Stimulated activated naive CD4-positive, alpha-beta T cell (primary cell): ENCODE data around the gene ENO1.
"Not testable (repeated sequence)": the region's sequence is repeated elsewhere in the genome, so short reads cannot be mapped to it uniquely, and the experiment has no call there.

Experiments
- DNase-seq, 6 experiments: peaks; one replicate each; lab custom pipeline; 2025; lab: John Stamatoyannopoulos, UW

The ENO1 gene

DNA sequence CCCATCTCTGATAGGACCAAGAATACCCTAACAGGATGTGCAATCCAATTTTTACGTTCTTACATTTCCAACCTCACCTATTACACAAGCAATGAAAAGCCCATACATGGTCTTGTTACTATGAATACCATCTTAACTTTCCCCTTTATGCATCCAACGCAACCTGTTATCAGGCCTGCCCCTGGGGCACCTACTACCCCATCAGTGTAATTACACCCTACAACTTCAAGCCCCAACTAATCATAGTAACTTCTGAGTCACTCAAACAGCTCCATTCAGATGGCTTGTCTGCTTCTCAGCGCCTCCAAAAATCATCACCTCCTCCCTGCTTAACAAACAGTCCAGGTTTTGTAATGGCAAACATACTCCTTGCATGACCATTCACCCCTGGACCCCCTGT, 18.3 kb upstream of the ENO1 start:
- DNase-seq, result not testable (repeated sequence)

DNA sequence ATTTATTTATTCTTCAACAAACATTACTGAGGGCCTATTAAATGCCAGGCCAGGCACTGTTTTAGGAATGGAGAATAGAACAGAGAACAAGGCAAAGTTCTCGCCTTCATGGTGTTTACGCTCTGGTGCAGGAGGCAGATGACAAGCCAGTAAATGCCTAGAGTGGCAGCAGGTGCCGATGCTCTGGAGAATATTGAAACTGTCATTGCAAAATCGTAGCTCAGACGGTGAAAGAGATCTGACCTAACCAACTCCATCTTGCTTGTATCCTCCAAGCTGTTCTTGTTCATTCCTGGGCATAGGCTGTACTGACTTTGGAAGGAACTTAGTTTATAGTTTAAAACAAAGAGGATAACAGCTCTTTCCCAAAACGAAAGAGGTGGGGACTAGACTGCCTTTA, 13.5 kb upstream of the ENO1 start:
- DNase-seq, result no peak

- DNase-seq, result no peak
Observed at GRCh38 chr1:8891401-8891800, 12.9 kb upstream of the ENO1 start.

DNA sequence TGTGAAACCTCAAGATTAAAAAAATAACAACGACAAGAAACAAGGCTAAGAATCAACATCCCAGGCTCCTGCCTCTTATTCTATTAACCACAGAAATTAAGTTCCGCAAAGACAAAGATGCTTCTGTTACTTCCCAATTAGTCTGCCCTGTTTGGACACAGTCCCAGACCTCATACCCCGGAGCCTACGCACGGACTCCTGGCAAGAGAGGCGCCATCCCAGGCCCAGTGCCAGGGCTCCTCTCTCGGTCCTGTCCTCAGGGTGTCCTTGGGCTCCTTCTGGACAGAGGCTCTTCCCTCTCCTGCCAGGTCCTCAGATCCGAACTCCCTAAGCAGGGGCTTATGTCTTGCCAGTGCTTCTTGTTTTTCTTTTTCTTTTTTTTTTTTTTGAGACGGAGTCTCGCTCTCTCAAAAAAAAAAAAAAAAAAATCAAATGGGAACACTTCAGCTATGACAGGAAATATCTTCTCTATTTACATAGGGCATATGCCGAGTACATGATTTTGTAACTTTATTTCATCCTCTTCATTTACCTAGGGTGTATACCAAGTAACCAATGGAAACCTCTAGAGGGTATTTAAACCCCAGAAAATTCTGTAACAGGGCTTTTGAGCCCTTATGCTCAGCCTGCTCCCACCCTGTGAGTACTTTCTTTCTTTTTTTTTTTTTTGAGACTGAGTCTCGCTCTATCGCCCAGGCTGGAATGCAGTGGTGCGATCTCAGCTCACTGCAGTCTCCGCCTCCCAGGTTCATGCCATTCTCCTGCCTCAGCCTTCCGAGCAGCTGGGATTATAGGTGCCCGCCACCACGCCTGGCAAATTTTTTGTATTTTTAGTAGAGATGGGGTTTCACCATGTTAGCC, 11.7 kb upstream of the ENO1 start:
- DNase-seq, result no peak

DNA sequence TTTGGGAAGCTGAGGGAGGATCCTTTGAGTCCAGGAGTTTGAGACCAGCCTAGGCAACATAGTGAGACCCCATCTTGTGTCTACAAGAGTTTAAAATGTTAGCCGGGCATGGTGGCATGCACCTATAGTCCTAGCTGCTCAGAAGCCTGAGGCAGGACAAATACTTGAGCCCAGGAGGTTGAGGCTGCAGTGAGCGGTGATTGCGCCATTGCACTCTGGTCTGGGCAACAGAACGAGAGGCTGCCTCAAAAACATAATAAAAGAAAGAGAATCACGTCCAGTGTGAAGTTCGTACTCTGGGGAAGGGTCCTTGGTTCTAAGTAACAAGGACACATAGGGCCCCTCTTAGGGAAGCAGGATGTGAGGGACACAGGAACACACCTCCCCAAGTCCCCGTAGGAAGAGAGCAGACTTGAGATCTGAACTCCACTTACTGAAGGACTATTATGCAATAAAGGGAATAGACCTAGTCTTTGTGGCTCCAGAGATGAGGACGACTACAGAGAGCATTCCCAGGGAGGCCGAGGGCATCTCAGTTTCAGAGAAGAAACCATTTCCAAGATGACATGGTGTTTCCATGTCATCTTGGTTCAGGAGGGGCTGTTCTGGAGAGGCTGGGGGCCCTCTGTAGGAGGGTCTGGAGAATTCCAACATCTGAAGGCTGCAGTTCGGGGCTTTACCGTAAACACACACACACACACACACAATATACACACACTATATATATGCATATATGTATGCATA, 10.8 kb upstream of the ENO1 start:
- DNase-seq, result no peak

- DNase-seq, result no peak
Observed at GRCh38 chr1:8886589-8886988, 8.1 kb upstream of the ENO1 start.

- not testable (repeated sequence) for DNase-seq
Observed at GRCh38 chr1:8886031-8886524, 7.6 kb upstream of the ENO1 start.

DNA sequence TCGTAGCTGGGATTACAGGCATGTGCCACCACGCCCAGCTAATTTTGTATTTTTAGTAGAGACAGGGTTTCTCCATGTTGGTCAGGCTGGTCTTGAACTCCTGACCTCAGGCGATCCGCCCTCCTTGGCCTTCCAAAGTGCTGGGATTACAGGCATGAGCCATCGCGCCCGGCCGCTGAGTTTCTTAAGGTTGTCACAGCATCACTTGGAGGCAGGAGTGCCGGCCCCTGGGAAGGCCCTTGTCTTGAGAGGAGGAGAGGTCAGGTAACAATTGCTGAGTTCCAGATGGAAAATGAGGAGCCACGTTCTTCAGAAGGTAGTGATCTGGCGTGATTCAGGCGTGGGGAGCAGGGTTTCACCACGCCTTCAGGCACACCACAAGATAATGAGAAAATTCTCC, 5.6 kb upstream of the ENO1 start:
- not testable (repeated sequence) for DNase-seq

DNA sequence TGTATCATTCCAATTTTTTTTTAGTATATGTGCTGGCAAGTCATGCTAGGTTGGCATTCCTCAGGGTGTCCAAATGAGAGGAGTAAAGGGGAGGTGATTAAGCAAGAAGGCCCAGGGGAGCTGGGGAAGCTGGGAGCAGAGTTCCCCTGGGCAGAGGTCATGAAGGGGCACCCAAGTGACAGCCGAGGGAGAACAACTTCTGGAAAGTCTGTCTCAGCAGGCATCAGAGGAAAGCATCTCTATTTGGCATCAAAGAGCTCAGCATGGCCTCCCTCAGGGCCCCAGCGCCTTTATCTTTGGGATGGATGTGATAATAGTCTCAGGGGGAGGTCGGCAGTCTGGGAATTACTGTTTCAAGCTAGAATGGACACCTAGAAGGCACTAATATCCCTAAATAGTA, 5.0 kb upstream of the ENO1 start:
- DNase-seq, result no peak

DNA sequence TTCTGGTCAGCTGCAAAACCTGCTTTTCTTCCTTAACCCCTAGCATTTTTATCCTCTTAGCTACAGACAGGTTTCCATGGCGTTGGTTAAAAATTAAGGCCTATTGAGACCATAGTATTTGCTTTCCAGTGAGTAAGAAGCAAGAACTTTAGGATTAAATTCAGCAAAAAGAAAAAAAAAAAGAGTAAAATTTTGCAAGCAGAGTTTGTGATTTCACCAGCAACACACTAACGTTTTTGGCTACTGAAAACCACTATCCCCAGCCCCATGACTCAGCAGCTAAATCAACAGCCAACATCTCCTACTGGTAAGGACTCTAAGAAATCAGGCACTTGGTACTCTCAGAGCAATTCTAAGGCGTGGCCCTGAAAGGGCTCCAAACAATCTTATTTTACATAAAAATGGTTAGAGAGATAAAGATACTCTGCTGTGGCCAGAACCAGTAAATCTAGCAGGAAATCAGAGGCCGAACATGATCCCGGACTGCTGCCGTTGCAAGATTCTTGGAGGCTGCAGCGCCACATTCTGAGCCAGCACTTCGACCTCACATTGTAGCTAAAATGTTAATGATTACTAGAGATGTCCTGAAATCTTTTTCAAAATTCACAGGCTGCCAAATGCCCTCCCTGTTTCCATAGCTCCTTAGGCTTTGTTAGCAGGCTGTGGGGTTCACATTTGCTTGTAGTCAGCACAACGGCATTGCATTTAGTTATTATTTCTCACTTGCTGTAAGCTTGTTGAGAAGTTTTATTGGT, 1.6 kb upstream of the ENO1 start:
- DNase-seq, result no peak

DNA sequence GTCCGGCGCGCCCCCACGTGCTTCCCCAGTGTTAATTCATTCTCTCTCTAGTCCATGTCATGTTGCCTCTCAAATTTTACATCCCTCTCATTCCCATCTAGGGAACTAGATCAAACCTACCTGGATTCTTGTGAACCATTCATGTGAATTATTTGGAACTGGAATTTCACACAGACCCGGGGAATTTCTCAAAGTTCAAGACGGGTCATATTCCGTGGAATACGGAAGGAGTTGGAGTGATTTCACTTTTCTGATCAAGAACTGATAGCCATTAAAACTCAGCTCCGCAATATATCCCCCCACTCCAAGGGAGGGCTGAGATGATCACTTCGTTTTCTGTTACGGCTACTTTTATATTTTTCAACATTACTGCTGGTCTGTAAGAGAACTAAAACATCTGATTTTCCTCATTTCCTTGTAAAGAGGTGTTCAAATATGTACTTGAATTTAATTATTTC, 1.0 kb upstream of the ENO1 start:
- no peak for DNase-seq

- DNase-seq, result peak; percentile 96 to 99 (median 98)
Observed at GRCh38 chr1:8878698-8879463, 395 bp upstream of the ENO1 start.

DNA sequence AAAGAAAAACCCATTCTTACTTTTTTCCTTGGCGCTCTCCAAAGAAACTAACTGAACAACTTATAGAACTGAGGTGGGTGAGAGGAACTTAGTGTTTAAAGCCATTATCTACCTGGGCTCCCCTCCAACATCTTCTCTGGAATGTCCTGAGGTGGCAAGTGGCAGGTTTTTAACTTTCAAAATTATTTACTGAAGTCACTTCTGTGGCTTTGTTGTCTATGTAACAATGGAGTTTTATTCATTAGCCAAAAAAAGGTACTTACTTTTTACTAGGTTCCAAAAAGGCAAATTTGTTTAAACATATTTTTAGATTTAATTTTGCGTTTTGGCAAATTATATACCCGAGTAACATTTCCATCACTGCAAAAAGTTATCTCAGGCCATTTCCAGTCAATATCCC, 2.4 kb downstream of the ENO1 start:
- DNase-seq, result no peak

- no peak for DNase-seq
Observed at GRCh38 chr1:8875216-8875861, 3.1 kb downstream of the ENO1 start.

DNA sequence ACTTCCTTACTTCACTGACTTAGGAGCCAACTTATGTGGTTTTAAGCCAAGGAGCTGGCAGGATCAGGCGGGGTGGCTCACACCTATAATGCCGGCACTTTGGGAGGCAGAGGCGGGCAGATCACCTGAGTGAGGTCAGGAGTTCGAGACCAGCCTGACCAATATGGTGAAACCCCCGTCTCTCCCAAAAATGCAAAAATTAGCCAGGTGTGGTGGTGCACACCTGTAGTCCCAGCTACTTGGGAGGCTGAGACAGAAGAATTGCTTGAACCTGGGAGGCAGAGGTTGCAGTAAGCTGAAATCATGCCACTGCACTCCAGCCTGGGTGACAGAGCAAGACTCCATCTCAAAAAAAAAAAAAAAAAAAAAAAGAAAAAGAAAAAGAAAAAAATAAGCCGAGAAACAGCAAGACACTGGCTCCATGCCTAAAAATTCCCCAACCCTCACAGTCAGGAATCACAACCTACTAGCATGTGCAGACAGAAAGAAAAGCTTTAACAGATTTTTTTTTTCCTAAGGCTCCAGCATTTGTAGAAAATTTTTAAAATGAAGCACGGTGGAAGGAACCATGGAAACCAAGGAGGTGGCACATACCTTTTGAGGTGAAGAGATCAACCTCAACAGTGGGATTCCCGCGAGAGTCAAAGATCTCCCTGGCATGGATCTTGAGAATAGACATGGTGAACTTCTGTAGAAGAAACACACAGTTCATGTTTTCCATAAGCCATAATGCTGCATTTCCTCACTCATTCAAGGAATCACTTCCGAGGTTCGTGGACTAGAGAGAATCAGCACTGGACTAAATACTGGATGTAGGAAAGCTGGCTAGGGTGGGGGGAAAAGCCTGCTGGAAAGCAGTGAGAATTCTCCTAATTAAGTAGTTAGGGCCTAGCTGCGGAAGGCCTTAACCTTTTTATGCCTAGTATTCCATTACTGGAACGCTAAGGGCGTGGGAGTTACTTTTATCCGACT, 4.0 kb downstream of the ENO1 start:
- no peak for DNase-seq

DNA sequence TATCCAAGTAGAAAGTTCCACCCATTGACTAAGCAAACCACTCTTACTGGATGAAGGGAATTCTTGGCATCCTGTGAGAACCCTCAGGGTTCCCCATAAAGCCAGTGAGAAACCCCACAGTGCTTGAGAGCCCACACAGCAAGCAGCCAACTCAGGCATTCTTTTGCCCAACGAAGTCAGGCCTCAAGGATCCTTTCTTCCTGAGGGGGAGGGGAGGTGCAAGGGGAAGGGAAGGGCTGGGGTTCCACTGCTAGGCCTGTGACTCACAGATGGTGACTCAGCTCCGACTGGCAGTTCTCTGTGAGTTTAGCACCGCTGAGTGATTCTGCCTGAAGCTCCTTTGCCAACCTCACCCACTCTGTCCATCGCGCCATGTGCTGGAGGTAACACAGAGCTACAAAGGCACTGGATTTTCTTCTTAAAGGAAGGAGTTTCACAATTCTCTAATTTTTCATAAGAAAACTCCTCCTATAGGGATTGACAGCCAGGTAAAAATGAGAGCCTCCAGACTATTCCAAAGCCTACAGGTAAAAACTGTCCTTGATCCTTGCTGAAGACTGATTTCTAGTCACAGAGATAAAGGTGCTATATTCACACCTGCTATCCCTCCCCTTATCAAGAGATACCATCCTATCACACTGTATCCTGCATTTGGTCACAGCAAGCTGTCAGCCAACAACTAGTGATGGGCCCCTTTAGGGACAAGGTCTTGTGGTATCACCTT, 4.8 kb downstream of the ENO1 start:
- peak in 2 of 6 experiments; percentile 22 to 23 for DNase-seq

DNA sequence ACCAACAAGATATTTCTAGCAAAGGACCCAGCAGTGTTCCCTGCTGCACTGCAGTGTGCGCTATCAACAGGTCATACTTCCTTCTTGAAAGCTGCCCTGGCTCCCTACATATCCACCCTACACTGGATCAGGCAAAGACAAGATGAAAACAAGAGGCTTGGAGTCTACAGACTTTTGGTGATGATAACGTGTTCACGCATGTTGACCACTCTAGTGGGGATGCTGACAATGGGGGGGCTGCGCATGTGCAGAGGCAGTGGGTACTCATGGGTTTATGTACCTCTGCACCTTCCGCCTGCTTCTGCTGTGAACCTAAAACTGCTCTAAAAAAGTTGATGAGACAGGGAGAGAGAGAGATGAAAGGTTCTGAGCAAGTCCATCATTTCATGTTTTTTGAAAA, 5.5 kb downstream of the ENO1 start:
- DNase-seq, result no peak

DNA sequence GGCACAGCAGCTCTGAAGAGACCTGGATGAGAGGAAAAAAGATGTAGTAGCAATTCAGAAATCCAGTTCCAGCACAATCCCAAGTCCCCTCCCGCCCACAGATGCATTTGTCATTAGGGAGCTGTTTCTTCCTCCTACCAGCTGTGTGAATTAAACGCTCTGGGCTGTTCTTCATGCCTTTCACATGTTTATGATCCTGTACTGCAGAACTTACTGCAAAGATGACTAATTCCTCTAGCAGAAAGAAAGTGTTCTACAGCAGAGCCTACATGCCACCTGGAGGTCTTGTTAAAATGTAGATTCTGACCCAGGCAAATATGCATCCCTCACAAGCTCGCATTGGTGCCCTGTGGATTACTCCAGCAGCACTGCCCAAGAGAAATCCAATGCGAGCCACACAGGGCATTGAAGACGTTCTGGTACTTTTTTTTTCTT, 6.5 kb downstream of the ENO1 start:
- no peak for DNase-seq

- peak in 1 of 6 experiments; percentile 6 for DNase-seq
Observed at GRCh38 chr1:8871539-8871935, 6.9 kb downstream of the ENO1 start.
